GM12874 (cell line): ENCODE data around the gene PALLD.

Experiments used
- TF ChIP-seq, protein P1 (sequence below): IDR thresholded peaks from 2 replicates; pipeline ENCODE4 v1.5.1; 2011; ENCODE audit warnings: low read depth, mild to moderate bottlenecking, control low read depth, low read length, moderate library complexity; ENCODE audit not compliant: insufficient read depth

Gene PALLD

DNA sequence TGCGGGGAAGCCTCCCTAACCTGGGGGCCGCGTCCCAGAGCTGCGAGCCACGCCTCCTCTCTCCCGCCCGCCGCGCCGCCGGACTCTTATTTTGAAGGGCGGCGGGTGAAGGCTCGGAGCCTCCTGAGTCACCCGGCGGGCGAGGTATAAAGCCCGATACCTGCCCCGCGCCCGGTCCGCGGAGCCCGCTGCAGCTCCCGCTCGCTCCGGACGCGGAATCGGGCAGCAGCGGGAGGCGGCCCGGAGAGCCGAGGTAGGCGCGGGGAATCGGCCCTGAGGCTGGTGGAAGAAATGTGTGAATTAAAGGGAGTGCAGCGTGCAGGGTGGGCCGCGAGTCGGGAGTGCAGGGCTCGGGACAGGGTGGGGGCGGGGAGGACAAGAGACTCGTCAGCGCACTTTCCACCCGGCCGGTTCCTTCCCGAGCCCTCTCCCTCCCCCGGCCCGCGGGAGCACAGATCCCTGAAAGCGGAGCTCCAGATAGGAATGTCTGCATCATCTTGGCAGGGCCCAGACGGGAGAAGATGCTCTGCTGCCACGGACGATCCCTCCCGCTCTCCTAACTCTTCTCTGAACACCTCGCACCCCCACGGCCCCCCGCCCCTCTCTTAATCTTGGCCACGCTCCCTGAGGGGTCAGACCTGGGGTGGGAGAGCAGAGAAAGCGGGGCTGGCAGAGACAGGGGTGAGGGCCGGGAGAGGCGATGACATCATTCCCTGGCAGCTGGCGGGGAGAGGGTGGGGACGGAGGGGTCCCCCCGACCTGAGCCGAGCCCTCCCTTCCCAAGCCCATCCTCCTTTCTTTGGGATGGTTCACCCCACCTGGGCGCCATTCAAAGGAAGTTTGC lies 335.3 kb downstream of the PALLD start:
- TF ChIP-seq, protein P1, sequence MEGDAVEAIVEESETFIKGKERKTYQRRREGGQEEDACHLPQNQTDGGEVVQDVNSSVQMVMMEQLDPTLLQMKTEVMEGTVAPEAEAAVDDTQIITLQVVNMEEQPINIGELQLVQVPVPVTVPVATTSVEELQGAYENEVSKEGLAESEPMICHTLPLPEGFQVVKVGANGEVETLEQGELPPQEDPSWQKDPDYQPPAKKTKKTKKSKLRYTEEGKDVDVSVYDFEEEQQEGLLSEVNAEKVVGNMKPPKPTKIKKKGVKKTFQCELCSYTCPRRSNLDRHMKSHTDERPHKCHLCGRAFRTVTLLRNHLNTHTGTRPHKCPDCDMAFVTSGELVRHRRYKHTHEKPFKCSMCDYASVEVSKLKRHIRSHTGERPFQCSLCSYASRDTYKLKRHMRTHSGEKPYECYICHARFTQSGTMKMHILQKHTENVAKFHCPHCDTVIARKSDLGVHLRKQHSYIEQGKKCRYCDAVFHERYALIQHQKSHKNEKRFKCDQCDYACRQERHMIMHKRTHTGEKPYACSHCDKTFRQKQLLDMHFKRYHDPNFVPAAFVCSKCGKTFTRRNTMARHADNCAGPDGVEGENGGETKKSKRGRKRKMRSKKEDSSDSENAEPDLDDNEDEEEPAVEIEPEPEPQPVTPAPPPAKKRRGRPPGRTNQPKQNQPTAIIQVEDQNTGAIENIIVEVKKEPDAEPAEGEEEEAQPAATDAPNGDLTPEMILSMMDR, result no peak

DNA sequence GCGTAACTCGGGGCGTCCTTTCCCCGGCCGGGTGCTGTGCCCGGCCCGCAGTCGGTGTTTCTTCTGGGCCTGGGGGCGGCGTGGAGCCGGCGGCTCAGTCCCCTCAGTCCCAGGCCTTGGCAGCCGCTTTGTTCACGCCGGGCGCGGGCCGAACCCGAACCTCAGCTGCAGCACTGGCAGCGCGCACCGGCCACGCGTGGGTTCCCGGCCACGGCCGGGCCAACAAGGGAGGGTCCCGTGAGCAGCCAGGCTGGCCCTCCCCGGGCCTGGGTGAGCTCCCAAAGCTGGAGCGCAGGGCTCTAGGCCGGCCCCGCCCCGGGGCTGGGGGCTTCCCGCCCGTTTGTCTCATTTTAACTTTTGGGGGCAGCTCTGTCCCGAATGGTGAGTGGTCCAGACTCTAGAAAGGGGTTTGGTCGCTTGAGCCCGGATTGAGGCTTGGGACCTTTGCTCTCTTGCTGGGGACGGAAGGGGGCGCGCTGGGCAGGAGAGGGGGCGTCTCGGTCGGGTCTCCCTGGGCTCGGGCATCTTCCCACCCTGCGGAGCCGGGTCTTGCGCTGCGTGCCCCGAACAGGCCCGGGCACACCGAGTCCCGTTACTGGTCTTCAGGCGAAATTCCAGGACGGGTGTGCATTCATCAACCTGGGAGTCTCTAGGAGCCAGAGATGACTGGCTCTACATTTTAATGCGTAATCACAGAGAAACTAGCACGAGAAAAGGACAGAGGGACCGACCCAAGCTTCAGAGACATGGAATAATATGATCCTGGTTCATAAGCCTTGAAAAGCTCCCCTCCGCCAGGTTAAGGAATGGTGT lies 336.1 kb downstream of the PALLD start:
- TF ChIP-seq, protein P1, result peak; percentile 35; the same call in 1 of the 2 replicates

DNA sequence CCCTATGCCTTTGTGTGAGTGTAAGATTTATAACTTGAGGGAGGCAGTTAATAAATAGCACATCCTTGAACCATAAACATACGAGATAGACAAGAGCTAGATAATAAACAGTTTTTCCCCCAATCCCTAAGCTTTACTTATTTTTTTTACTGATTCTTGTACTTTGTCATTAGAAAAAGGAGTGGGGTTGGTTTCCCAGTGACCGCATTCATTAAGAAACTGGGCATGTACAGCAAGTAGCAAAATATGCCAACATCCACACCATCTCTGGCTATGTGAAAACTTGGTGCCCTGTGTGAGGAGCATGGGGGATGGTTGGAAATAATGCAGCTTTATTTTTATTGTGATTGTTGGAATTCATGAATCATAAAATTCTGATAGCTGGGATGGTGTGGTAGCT lies 337.0 kb downstream of the PALLD start:
- TF ChIP-seq, protein P1, result no peak

DNA sequence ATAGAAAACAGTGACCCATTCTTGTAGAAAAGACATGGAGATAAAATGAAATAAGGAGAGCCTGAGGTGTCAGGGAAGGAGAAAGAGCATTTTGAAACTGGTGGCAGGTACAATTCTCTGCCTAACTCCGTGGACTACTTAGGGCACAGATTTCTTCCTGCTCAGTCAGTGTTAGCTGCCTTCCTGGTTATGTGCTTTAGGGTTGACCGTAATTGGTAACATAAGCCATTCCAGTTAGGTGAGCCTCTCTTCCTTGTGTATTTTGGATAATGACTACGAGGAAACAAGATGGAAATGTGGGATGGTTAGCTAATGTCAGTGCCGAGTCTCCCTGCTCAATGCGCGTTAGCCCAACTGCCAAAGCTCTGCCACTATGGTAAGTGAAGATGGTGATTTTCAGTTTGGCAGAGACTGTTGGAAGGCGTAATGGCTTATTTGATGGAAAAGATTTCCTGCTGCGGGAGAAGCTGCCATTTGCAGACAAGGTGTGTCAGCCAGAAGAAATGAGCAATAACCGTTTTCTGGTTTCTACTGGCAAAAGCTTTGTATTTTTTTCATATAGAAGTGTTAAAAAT lies 339.1 kb downstream of the PALLD start:
- TF ChIP-seq, protein P1, result no peak

DNA sequence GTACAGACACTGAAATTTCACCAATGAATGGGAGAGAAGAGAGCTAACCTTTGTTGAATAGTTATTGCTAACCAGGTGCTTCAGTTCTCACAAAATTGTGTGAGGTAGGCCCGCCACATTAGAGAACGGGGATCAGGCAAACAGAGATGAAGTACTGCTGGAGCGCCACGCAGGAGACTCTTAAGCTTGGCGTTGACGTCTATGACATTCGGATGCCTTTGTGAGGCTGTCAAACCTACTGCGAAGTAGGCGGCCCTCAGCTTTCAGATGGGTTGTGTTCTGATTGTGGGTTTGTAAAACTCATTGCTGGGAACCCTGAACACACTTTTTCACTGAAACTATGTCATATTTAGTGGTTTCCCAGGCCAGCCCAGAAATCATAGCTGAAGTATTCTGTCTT lies 339.6 kb downstream of the PALLD start:
- TF ChIP-seq, protein P1, result no peak

DNA sequence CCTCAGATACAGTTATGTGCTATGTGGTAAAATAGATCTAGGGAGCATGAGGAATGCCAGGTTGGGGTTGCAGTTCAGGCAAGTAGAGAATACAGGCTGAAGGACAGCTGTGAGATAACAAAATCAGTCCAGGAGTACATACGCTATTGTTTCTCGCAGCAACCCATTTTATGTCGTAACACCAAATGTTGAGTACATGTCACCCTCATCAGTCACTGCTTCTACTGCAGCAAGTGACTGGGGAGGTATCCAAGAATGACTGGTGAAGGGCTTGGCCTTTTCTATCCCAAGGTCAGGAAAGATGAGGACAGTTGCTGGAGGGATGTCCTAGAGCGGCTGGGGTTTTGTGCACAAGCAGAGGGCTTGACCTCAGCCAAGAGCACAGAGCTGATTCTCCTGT lies 341.1 kb downstream of the PALLD start:
- TF ChIP-seq, protein P1, result no peak

DNA sequence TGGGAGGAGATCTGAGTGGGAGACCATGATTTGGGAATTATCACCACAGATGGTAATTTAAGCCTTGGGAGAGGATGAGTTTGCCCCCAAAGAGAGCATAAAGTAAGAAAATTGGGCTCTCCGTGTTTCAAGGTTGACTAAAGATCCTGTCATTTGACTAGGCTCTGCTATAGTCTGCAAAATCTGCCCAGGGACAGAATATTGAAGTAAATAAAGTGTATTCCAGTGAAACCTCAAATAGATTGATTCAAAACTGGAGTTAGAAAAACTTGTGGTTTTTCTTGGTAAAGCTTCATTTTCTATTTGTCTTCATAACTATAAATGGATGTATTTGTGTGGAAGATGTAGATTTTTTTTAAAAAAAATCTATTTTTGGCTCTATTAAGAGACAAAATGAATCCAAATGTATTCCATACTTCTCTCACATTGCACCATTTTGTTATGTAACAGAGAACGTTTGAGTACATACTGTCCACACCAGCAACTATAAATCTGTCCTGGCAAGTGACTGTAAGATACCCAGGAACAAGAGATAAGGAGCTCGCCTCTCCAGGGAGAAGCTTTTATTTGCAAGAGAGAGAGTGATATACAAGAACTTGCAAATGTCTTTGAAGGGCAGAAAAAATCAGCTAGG lies 343.0 kb downstream of the PALLD start:
- TF ChIP-seq, protein P1, result no peak
